T-cell (primary cell): ENCODE data around the gene ULK3. TPM values are rescaled to one million over a fixed set of nuclear protein-coding genes. Genes with fewer than 3 reads are reported as not detected.

Experiments used
- ATAC-seq, 4 experiments: fragments of 200-7000 bp in 3 of 4; fragments of 150-1000 bp in 1 of 4; cut with Tn5 transposase; replicated peaks in 1 of 4; 1 replicate in 3 of 4; 2 replicates in 1 of 4; pipeline ENCODE4 v1.10.0; 2021; ENCODE audit warnings: moderate library complexity in 3 of 4, mild to moderate bottlenecking in 2 of 4, moderate number of reproducible peaks in 1 of 4
- CTCF ChIA-PET, 2 donors: fragments of 300-600 bp; sonication (Branson Sonifier 250); formaldehyde crosslinking; loops; one replicate each; lab custom pipeline; 2022; ENCODE audit warnings: antibody characterized with exemption in 2 of 2; lab: Charles Lee
- POLR2A ChIA-PET, 2 donors: fragments of 300-600 bp; sonication (Branson Sonifier 250); formaldehyde crosslinking; loops; one replicate each; lab custom pipeline; 2022; ENCODE audit warnings: antibody characterized with exemption in 2 of 2; lab: Charles Lee
- DNase-seq, 35 experiments: peaks; one replicate each; pipeline versions ENCODE4 v3.0.0 to v3.0.0-alpha.2; 2013 to 2023
- H3K27ac ChIP-seq: one replicate; pipeline ENCODE4 v1.5.1; 2013; ENCODE audit warnings: low read length
- H3K27me3 ChIP-seq, 2 experiments: replicated peaks in 1 of 2; 1 replicate in 1 of 2; 2 replicates in 1 of 2; pipeline versions ENCODE4 v1.6.1 to v1.7.0; 2013; ENCODE audit warnings: low read length in 1 of 2, mixed read lengths in 1 of 2; ENCODE audit not compliant: control insufficient read depth in 2 of 2, insufficient read depth in 2 of 2; ENCODE audit errors: extremely low read depth in 1 of 2
- H3K36me3 ChIP-seq, 2 donors: 1 replicate in 1 of 2; 2 replicates in 1 of 2; pipeline versions ENCODE4 v1.6.1 to v1.7.0; 2013; ENCODE audit warnings: low read length in 1 of 2; ENCODE audit not compliant: control insufficient read depth in 2 of 2, insufficient read depth in 1 of 2; ENCODE audit errors: extremely low read depth in 1 of 2
- H3K4me1 ChIP-seq, 2 experiments: 1 replicate in 1 of 2; 2 replicates in 1 of 2; pipeline versions ENCODE4 v1.6.1 to v1.7.0; 2013; ENCODE audit warnings: low read length in 2 of 2, mixed read lengths in 1 of 2; ENCODE audit not compliant: insufficient read depth in 2 of 2, control insufficient read depth in 1 of 2; ENCODE audit errors: extremely low read depth in 1 of 2
- H3K4me3 ChIP-seq, 2 donors: 1 replicate in 1 of 2; 2 replicates in 1 of 2; pipeline versions ENCODE4 v1.5.1 to v1.7.0; 2013; ENCODE audit warnings: mild to moderate bottlenecking in 2 of 2, low read length in 1 of 2, moderate library complexity in 1 of 2; ENCODE audit not compliant: control insufficient read depth in 1 of 2; ENCODE audit errors: extremely low read depth in 1 of 2
- H3K9me3 ChIP-seq: 2 replicates; pipeline ENCODE4 v1.7.0; 2013
- H3K27ac Mint-ChIP-seq, 2 donors: one replicate each; pipeline ENCODE4 v1.8.0; 2020 to 2021; ENCODE audit warnings: mild to moderate bottlenecking in 2 of 2, mixed read lengths in 2 of 2
- H3K27me3 Mint-ChIP-seq, 2 donors: one replicate each; pipeline ENCODE4 v1.8.0; 2021 to 2022; ENCODE audit warnings: mixed read lengths in 2 of 2
- H3K36me3 Mint-ChIP-seq: one replicate; pipeline ENCODE4 v1.8.0; 2021; ENCODE audit warnings: mixed read lengths
- H3K4me1 Mint-ChIP-seq, 3 donors: one replicate each; pipeline ENCODE4 v1.8.0; 2020 to 2022; ENCODE audit warnings: mixed read lengths in 3 of 3, mild to moderate bottlenecking in 1 of 3
- H3K4me3 Mint-ChIP-seq, 3 donors: one replicate each; pipeline ENCODE4 v1.8.0; 2020 to 2022; ENCODE audit warnings: mild to moderate bottlenecking in 3 of 3, mixed read lengths in 3 of 3, moderate library complexity in 3 of 3
- H3K9me3 Mint-ChIP-seq, 3 donors: one replicate each; pipeline ENCODE4 v1.8.0; 2020 to 2022; ENCODE audit warnings: mixed read lengths in 3 of 3
- WGBS: methylation state at CpG from one replicate; pipeline ENCODE4 v1.1.5; 2013; ENCODE audit warnings: missing lambda C conversion rate; ENCODE audit not compliant: insufficient coverage; 5-methylcytosine and 5-hydroxymethylcytosine counted together
- total RNA-seq, 35 experiments: library from RNA in 6 of 35; stranded (reverse) in 6 of 35; fragments of 120-200 nt in 1 of 35; gene quantifications; one replicate each; pipeline versions ENCODE4 v1.2.1 to v1.2.4 and lab custom pipeline; 2013 to 2026

Gene ULK3
- total RNA-seq, 5 donors from 2014 or later (not counting 1 experiment from before 2014, with no cell fraction given), result 53.4 to 112 (median 101) TPM

DNA sequence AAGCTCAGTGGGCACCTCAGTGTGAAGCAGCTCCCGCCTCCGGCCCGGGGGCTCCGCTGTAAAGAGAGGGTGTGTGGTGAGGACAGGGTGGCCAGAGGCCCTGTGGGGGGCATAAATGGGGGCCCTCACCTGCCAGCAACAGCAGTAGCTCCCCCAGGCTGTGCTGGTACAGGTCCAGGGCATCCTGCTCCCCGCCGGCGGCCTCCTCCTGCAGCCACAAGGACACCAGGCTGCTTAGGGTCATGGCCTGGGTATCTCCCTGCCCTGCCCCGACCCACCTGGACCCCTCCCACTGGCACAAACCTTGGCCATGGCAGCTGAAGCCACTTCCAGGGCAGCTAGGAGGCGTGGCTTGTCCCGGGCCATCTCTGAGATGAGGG lies 4.8 kb downstream of the ULK3 start:
- Mint-ChIP-seq H3K27ac (no peak overlapping the region), H3K4me3 (no peak overlapping the region), H3K4me1 (peaks cover 20 to 31% (median 29%) of the 10 kb centered on the region in 3 donors), H3K36me3 (peaks cover 8% of the 10 kb centered on the region), H3K9me3 (no peaks in the 10 kb centered on the region), H3K27me3 (no peaks in the 10 kb centered on the region)
- 94% methylated on average over 3 of the region's 10 CpGs for WGBS
- ATAC-seq (no peak), DNase-seq (no peak)
- peaks cover 5 to 30% of the 10 kb centered on the region in 2 experiments for H3K4me1 ChIP-seq
- ChIA-PET POLR2A (interaction anchor here in 1 of 2 donors (0.6 kb wide), 1 partner anchor 154 kb away, joined by 5 read pairs; no protein-coding TSS in a partner anchor), CTCF (interaction anchor here in 1 of 2 donors (0.7 kb wide), 1 partner anchor 44 kb away, joined by 5 read pairs; no protein-coding TSS in a partner anchor)
- no peaks in the 10 kb centered on the region for H3K27me3 ChIP-seq
- H3K27ac ChIP-seq, result no peak overlapping the region
- H3K4me3 ChIP-seq, result no peak overlapping the region
- H3K36me3 ChIP-seq, result peaks cover 26 to 31% of the 10 kb centered on the region in 2 donors
- no peaks in the 10 kb centered on the region for H3K9me3 ChIP-seq

DNA sequence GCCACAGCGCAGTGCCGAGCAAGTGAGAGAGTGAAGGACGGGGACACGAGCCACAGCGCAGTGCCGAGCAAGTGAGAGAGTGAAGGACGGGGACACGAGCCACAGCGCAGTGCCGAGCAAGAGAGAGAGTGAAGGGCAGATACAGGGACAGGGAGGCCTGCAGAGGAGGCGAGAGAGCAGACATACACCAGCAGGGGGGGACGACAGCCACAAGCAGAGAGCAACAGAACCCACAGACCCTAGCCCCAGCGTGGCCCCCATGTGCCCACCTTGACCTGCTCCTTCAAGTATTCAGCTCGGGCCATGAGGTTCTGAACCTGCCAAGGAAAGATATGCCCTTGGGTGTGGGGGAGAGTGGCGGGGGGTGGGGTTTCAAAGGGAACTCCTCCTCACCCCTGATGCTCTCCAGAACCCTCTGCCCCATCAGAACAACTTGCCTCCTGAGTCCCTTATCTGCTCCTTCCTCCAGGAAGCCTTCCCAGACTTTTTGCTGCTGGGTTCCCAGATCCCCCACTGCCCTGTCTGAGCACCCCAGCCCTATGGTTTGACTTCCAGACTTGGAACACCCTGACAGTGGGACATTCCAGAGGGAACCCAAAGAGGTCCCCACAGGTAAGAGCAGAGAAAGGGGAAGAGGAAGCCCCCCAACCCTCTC lies 5.3 kb downstream of the ULK3 start:
- POLR2A ChIA-PET, result interaction anchor here in 1 of 2 donors (0.6 kb wide), 1 partner anchor 154 kb away, joined by 5 read pairs; no protein-coding TSS in a partner anchor
- no peak overlapping the region for H3K4me3 Mint-ChIP-seq
- H3K9me3 ChIP-seq, result no peaks in the 10 kb centered on the region
- H3K9me3 Mint-ChIP-seq, result no peaks in the 10 kb centered on the region
- H3K36me3 ChIP-seq, result peaks cover 26 to 31% of the 10 kb centered on the region in 2 donors
- no peaks in the 10 kb centered on the region for H3K27me3 ChIP-seq
- DNase-seq, result no peak
- H3K4me1 Mint-ChIP-seq, result peaks cover 19 to 29% (median 27%) of the 10 kb centered on the region in 3 donors
- ATAC-seq, result no peak
- H3K36me3 Mint-ChIP-seq, result peaks cover 8% of the 10 kb centered on the region
- H3K4me3 ChIP-seq, result no peak overlapping the region
- H3K27ac Mint-ChIP-seq, result peak overlapping the region in 1 of 2 donors; percentile 55
- H3K4me1 ChIP-seq, result peaks cover 5 to 28% of the 10 kb centered on the region in 2 experiments
- no peaks in the 10 kb centered on the region for H3K27me3 Mint-ChIP-seq
- H3K27ac ChIP-seq, result no peak overlapping the region
- CTCF ChIA-PET, result interaction anchor here in 1 of 2 donors (0.7 kb wide), 1 partner anchor 44 kb away, joined by 5 read pairs; no protein-coding TSS in a partner anchor
- 97% methylated on average over 10 of the region's 15 CpGs for WGBS

DNA sequence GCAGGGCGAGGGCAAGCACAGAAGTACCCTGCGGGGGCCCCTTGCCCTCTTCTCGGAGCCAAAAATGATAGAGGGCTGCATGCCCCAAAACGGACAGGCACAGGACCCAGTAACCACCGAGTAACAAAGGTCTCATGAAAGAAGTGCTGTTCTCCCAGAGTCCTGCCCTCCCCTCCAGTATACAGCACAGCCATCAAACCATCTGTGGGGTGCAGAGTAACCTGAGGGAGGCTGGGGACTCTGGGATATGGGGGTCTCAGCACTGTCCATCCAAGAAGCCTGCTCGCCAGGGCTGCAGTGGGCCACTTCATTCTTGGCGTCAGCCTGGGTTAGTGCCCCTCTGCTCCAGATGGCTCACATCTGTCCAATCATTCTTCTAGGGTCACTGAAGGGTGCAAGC lies 6.1 kb downstream of the ULK3 start:
- no peak overlapping the region for H3K4me3 Mint-ChIP-seq
- 100% methylated on average over 3 of the region's 7 CpGs for WGBS
- no peak for DNase-seq
- Histone ChIP-seq H3K27me3 (no peaks in the 10 kb centered on the region), H3K9me3 (no peaks in the 10 kb centered on the region), H3K36me3 (peaks cover 26 to 31% of the 10 kb centered on the region in 2 donors), H3K4me1 (peaks cover 1 to 20% of the 10 kb centered on the region in 2 experiments), H3K4me3 (no peak overlapping the region), H3K27ac (no peak overlapping the region)
- CTCF ChIA-PET, result interaction anchor here in 1 of 2 donors (0.6 kb wide), 1 partner anchor 25 kb away, joined by 7 read pairs; no protein-coding TSS in a partner anchor
- peaks cover 12 to 21% (median 19%) of the 10 kb centered on the region in 3 donors for H3K4me1 Mint-ChIP-seq
- H3K27me3 Mint-ChIP-seq, result no peaks in the 10 kb centered on the region
- H3K27ac Mint-ChIP-seq, result no peak overlapping the region
- no peak for ATAC-seq
- H3K36me3 Mint-ChIP-seq, result peaks cover 8% of the 10 kb centered on the region
- POLR2A ChIA-PET, result interaction anchor here in 1 of 2 donors (0.6 kb wide), 2 partner anchors 11 to 220 kb away, joined by 4 to 5 read pairs; partner anchors contain the start of gene CPLX3
- no peaks in the 10 kb centered on the region for H3K9me3 Mint-ChIP-seq

DNA sequence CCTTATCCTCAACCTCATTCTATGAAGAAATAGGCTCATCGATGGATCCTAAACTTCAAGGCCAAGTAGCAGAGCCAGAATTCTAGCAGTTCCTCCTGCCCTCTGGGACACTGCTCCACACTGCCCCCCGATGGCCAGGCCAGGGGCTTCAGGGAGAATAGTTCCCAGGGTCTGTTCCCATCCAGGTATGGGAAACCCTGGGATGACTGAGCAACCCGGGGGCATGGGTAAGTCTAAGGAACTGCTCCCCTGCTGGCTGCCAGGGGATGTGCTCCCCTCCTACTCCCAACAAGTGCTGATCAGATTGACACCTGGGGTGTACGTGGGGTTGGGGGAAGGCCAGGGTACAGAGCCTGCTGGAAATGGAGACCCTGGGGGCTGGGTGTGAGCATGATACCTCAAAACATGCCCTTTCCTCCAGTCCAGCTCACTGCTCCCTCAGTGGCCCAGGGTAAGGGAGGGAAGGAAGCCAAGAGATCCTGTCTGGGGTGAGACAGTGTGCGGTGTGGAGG lies 7.6 kb downstream of the ULK3 start:
- 37% methylated on average over 2 of the region's 5 CpGs for WGBS
- no peak overlapping the region for H3K4me3 ChIP-seq
- no peaks in the 10 kb centered on the region for H3K27me3 Mint-ChIP-seq
- ATAC-seq (peak; percentile 36 to 66 (median 54)), DNase-seq (peak in 18 of 35 experiments; percentile 13 to 56 (median 22))
- H3K9me3 ChIP-seq, result no peaks in the 10 kb centered on the region
- peak overlapping the region in 1 of 2 donors; percentile 31 for H3K27ac Mint-ChIP-seq
- no peaks in the 10 kb centered on the region for H3K9me3 Mint-ChIP-seq
- H3K36me3 ChIP-seq, result peaks cover 19 to 24% of the 10 kb centered on the region in 2 donors
- peaks cover 0 to 5% of the 10 kb centered on the region in 2 experiments for H3K4me1 ChIP-seq
- H3K4me3 Mint-ChIP-seq, result no peak overlapping the region
- peaks cover 0 to 8% (median 6%) of the 10 kb centered on the region in 3 donors for H3K4me1 Mint-ChIP-seq
- no peak overlapping the region for H3K27ac ChIP-seq
- CTCF ChIA-PET, result interaction anchor here in 1 of 2 donors (0.9 kb wide), 1 partner anchor 64 kb away, joined by 3 read pairs; no protein-coding TSS in a partner anchor
- no peaks in the 10 kb centered on the region for H3K27me3 ChIP-seq
- POLR2A ChIA-PET, result interaction anchor here in 1 of 2 donors (0.6 kb wide), 1 partner anchor 776 kb away, joined by 13 read pairs; no protein-coding TSS in a partner anchor
- H3K36me3 Mint-ChIP-seq, result peaks cover 8% of the 10 kb centered on the region

DNA sequence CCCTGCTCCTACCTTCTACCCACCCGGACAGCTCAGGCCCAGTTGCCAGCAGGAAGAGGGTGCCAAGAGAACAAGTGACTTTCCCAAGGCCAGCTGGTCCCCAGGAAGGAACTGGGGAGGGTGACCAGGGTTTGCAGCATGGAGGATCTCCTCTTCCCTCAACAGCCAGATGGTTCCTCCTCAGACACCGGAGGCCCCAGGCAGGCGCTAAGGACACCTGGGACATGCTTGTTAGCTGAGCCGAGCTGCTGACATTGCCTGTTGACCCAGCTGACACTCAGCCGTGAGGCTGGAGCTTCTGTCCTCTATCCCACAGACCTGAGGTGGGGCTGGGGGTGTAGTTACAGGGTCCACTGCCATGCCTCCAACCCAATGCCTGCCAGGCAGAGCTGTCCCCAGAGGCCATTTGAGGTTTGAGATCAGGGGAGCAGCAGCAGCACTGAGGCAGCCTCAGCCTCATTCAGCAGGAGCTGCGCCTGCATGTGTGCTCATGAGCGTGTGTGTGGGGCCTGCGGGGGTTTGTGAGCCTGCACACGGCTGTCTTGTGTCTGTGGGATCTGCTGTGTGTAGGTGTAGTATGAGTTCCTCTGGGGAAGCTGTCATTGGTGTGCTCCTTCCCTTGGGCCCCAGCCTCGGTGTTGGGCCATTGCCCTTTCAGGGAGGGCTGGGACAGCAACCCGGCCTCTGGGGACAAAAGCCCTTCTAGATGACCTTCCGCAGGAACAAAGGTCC lies 9.4 kb downstream of the ULK3 start:
- CTCF ChIA-PET, result interaction anchor here in 1 of 2 donors (0.7 kb wide), 1 partner anchor 56 kb away, joined by 5 read pairs; no protein-coding TSS in a partner anchor
- POLR2A ChIA-PET, result interaction anchor here in 1 of 2 donors (0.6 kb wide), 1 partner anchor 37 kb away, joined by 5 read pairs; no protein-coding TSS in a partner anchor
- H3K4me1 Mint-ChIP-seq, result peaks cover 0 to 8% (median 3%) of the 10 kb centered on the region in 3 donors
- peaks cover 0 to 11% of the 10 kb centered on the region in 2 experiments for H3K27me3 ChIP-seq
- no peaks in the 10 kb centered on the region for H3K4me1 ChIP-seq
- H3K36me3 Mint-ChIP-seq, result peaks cover 3% of the 10 kb centered on the region
- ATAC-seq (no peak), DNase-seq (no peak)
- 87% methylated on average over 5 of the region's 12 CpGs for WGBS
- H3K4me3 ChIP-seq, result no peak overlapping the region
- H3K9me3 ChIP-seq, result no peaks in the 10 kb centered on the region
- peaks cover 0 to 6% of the 10 kb centered on the region in 2 donors for H3K27me3 Mint-ChIP-seq
- H3K4me3 Mint-ChIP-seq, result no peak overlapping the region
- H3K9me3 Mint-ChIP-seq, result no peaks in the 10 kb centered on the region
- H3K27ac Mint-ChIP-seq, result no peak overlapping the region
- no peak overlapping the region for H3K27ac ChIP-seq
- H3K36me3 ChIP-seq, result peaks cover 9% of the 10 kb centered on the region in 2 donors

DNA sequence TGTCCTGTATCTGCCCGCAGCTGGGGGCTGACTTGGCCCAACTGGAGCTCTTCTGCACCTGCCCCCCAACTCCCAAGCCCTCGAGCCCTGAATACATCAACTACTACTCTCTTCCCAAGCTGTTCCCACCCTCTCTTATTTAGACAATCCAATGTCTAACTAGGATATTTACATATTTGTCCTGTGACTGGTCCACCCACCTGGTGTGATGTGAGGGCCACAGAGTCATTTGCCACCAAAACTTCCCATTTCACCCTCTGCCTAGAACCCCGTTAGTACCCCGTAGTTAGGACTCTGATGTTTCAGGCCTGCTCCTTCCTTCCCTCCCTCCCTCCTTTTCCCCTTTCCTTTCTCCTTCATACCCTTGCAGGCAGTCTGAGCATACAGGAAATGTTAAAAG lies 10.1 kb downstream of the ULK3 start:
- H3K36me3 ChIP-seq, result peaks cover 4 to 9% of the 10 kb centered on the region in 2 donors
- no peaks in the 10 kb centered on the region for H3K9me3 ChIP-seq
- no peaks in the 10 kb centered on the region for H3K4me1 ChIP-seq
- no peak overlapping the region for H3K4me3 Mint-ChIP-seq
- H3K27ac Mint-ChIP-seq, result no peak overlapping the region
- H3K9me3 Mint-ChIP-seq, result no peaks in the 10 kb centered on the region
- CTCF ChIA-PET, result no interaction called here
- H3K27me3 Mint-ChIP-seq, result peaks cover 6 to 11% of the 10 kb centered on the region in 2 donors
- DNase-seq, result no peak
- WGBS, result 71% methylated on average over 2 of the region's 4 CpGs
- ATAC-seq, result no peak
- peaks cover 0 to 8% (median 3%) of the 10 kb centered on the region in 3 donors for H3K4me1 Mint-ChIP-seq
- no peak overlapping the region for H3K4me3 ChIP-seq
- POLR2A ChIA-PET, result no interaction called here
- no peak overlapping the region for H3K27ac ChIP-seq
- peaks cover 3% of the 10 kb centered on the region for H3K36me3 Mint-ChIP-seq
- peaks cover 0 to 19% of the 10 kb centered on the region in 2 experiments for H3K27me3 ChIP-seq
